ENCODE results near the gene SLC35F3. TPM values are rescaled to one million over a fixed set of nuclear protein-coding genes. Genes with fewer than 3 reads are reported as not detected.

Gene SLC35F3
- total RNA-seq, 1 experiment from 2014 or later = 19.1 TPM

DNA sequence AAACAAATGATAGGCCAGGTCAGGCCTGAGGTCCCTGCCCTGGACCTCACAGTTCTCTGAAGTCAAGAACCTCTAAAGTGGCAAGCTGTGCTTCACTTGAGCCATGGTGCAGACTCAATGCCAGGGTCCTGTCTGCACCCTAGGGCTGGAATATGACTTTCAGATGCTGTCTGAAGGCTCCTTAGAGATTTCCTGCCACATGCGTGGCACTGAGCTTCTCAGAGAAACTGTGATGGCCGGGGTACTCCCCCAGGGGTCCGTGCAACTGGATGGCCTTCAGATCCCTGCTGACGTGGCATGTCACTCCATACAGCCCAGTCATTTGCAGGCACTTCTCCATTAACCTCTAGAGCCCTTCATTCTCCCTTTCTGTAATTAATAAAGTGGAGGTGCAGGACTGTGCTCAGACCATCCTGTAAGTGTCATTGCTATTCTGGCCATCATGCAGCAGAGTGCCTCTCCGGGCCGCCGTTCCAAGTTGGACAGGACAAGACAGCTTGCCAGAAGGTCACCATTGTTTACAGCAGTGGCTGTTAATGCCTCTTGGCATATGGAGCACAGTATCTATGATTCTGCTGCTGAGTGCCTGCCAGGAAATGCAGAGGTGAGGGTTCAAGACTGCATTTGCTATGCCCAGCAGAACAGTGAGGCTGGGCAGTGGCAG, 263.7 kb downstream of the SLC35F3 start:
- CTCF ChIA-PET = no interaction called here

GRCh38 chr1:234169161-234169849, 264.8 kb downstream of the SLC35F3 start:
- CTCF ChIA-PET = no interaction called here
- Histone ChIP-seq H3K27ac (ENCODE audit: low read length) (no peak overlapping the region), H3K27me3 (ENCODE audit: control insufficient read depth, insufficient read depth, low read length) (no peaks in the 10 kb centered on the region), H3K4me1 (ENCODE audit: control insufficient read depth, insufficient read depth, low read length) (0 out of 2 replicates have a peak, but pooled peaks cover 2% of the 10 kb centered on the region), H3K36me3 (ENCODE audit: control insufficient read depth, insufficient read depth, low read length) (no peaks in the 10 kb centered on the region), H3K9me3 (ENCODE audit: control insufficient read depth, insufficient read depth, low read depth, low read length) (no peaks in the 10 kb centered on the region), H3K4me3 (ENCODE audit: low read depth in 2 of 2, low read length in 2 of 2) (no peak overlapping the region)
- TF ChIP-seq TCF7L2 (IDR thresholded peaks at IDR 0.05; ENCODE audit: low read depth, low read length) = no peak
- TF ChIP-seq POLR2AphosphoS5 (IDR thresholded peaks at IDR 0.05; ENCODE audit: low read depth, low read length) = no peak
- TF ChIP-seq SIN3A (IDR thresholded peaks at IDR 0.05; ENCODE audit: borderline replicate concordance, insufficient read depth, low read depth, low read length) = no peak
- TF ChIP-seq, protein P1, sequence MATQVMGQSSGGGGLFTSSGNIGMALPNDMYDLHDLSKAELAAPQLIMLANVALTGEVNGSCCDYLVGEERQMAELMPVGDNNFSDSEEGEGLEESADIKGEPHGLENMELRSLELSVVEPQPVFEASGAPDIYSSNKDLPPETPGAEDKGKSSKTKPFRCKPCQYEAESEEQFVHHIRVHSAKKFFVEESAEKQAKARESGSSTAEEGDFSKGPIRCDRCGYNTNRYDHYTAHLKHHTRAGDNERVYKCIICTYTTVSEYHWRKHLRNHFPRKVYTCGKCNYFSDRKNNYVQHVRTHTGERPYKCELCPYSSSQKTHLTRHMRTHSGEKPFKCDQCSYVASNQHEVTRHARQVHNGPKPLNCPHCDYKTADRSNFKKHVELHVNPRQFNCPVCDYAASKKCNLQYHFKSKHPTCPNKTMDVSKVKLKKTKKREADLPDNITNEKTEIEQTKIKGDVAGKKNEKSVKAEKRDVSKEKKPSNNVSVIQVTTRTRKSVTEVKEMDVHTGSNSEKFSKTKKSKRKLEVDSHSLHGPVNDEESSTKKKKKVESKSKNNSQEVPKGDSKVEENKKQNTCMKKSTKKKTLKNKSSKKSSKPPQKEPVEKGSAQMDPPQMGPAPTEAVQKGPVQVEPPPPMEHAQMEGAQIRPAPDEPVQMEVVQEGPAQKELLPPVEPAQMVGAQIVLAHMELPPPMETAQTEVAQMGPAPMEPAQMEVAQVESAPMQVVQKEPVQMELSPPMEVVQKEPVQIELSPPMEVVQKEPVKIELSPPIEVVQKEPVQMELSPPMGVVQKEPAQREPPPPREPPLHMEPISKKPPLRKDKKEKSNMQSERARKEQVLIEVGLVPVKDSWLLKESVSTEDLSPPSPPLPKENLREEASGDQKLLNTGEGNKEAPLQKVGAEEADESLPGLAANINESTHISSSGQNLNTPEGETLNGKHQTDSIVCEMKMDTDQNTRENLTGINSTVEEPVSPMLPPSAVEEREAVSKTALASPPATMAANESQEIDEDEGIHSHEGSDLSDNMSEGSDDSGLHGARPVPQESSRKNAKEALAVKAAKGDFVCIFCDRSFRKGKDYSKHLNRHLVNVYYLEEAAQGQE (IDR thresholded peaks at IDR 0.05; ENCODE audit: insufficient read depth in 1 of 2, low read depth in 2 of 2, low read length in 1 of 2) = no peak
- TF ChIP-seq CTCF (IDR thresholded peaks at IDR 0.05) = no peak
- ATAC-seq (no peak), DNase-seq (ENCODE audit: low read depth, low spot score) (no peak)
- intact Hi-C loops (cut with micrococcal nuclease; ENCODE audit: unreplicated experiment) = no loop called here
- no TSS peak for BruUV-seq (replicated peaks)
- in situ Hi-C loops (cut with HindIII; ENCODE audit: low pct_unique_long_range_greater_than_20kb, low sequenced_read_pairs) = no loop called here
- POLR2A ChIA-PET = no interaction called here

More for the DNA sequence above, 263.7 kb downstream of the SLC35F3 start:
- Histone ChIP-seq H3K36me3 (ENCODE audit: control insufficient read depth, insufficient read depth, low read length) (no peaks in the 10 kb centered on the region), H3K27me3 (ENCODE audit: control insufficient read depth, insufficient read depth, low read length) (no peaks in the 10 kb centered on the region), H3K4me3 (ENCODE audit: low read depth in 2 of 2, low read length in 2 of 2) (no peak overlapping the region), H3K4me1 (ENCODE audit: control insufficient read depth, insufficient read depth, low read length) (0 out of 2 replicates have a peak, but pooled peaks cover 5% of the 10 kb centered on the region), H3K27ac (ENCODE audit: low read length) (no peak overlapping the region), H3K9me3 (ENCODE audit: control insufficient read depth, insufficient read depth, low read depth, low read length) (no peaks in the 10 kb centered on the region)
- BruUV-seq (replicated peaks) = no TSS peak
- in situ Hi-C loops (cut with HindIII; ENCODE audit: low pct_unique_long_range_greater_than_20kb, low sequenced_read_pairs) (no loop called here), intact Hi-C loops (cut with micrococcal nuclease; ENCODE audit: unreplicated experiment) (no loop called here)
- POLR2A ChIA-PET = no interaction called here
- TF ChIP-seq SIN3A (IDR thresholded peaks at IDR 0.05; ENCODE audit: borderline replicate concordance, insufficient read depth, low read depth, low read length) = no peak
- TF ChIP-seq, protein P1 (IDR thresholded peaks at IDR 0.05; ENCODE audit: insufficient read depth in 1 of 2, low read depth in 2 of 2, low read length in 1 of 2) = no peak
- no peak for TF ChIP-seq TCF7L2 (IDR thresholded peaks at IDR 0.05; ENCODE audit: low read depth, low read length)
- TF ChIP-seq CTCF (IDR thresholded peaks at IDR 0.05) = no peak
- no peak for TF ChIP-seq POLR2AphosphoS5 (IDR thresholded peaks at IDR 0.05; ENCODE audit: low read depth, low read length)
- DNase-seq (ENCODE audit: low read depth, low spot score) (no peak), ATAC-seq (no peak)
